GM10266 (cell line): Measurements from ENCODE around the gene JMJD1C.

Experiments
- DNase-seq: peaks from one replicate; pipeline ENCODE4 v3.0.0; 2012; ENCODE audit errors: extremely low spot score
- TF ChIP-seq, protein P1 (sequence below): IDR thresholded peaks from 2 replicates; pipeline ENCODE4 v1.5.1; 2012; ENCODE audit warnings: mild to moderate bottlenecking, low read depth; ENCODE audit not compliant: control insufficient read depth, insufficient read depth; ENCODE audit errors: missing control alignments

JMJD1C gene

DNA sequence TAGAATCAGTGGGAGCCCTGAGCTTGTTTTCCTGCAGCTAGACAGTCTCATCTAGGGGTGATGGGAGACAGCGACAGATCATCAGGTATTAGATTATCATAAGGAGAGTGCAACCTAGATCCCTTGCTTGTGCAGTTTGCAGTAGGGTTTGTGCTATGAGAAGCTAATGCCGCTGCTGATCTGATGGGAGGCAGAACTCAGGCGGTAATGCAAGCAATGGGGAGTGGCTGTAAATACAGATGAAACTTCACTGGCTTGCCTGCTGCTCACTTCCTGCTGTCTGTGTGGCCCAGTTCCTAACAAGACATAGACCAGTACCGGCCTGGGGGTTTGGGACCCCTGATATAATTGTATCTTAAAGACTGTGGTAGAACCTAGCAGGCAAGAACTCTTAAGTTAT is 315.0 kb downstream of the JMJD1C start:
- TF ChIP-seq, protein P1, sequence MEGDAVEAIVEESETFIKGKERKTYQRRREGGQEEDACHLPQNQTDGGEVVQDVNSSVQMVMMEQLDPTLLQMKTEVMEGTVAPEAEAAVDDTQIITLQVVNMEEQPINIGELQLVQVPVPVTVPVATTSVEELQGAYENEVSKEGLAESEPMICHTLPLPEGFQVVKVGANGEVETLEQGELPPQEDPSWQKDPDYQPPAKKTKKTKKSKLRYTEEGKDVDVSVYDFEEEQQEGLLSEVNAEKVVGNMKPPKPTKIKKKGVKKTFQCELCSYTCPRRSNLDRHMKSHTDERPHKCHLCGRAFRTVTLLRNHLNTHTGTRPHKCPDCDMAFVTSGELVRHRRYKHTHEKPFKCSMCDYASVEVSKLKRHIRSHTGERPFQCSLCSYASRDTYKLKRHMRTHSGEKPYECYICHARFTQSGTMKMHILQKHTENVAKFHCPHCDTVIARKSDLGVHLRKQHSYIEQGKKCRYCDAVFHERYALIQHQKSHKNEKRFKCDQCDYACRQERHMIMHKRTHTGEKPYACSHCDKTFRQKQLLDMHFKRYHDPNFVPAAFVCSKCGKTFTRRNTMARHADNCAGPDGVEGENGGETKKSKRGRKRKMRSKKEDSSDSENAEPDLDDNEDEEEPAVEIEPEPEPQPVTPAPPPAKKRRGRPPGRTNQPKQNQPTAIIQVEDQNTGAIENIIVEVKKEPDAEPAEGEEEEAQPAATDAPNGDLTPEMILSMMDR = no peak
- DNase-seq = no peak

- DNase-seq = no peak
- TF ChIP-seq, protein P1 = no peak
Observed at GRCh38 chr10:63146503-63146902, 319.3 kb downstream of the JMJD1C start.

DNA sequence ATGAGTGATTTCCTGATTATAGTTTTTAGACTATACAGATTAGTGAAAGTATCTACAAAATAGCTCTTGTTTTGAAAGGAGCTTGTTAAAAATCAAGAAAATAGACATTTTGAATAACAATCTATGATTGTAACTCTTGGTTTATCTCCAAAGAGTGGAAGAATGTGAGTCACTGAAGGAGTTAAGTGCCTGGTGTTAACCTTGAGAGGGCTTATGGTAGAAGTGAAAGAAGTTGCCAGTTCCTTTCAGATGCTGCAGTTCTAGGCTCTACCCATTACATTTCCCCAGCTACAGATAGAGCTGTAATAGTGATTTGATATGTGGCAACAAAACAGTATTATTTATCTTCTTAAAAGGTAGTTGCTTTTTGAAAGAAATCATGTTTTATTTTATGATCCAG is 320.0 kb downstream of the JMJD1C start:
- TF ChIP-seq, protein P1 = no peak
- no peak for DNase-seq

DNA sequence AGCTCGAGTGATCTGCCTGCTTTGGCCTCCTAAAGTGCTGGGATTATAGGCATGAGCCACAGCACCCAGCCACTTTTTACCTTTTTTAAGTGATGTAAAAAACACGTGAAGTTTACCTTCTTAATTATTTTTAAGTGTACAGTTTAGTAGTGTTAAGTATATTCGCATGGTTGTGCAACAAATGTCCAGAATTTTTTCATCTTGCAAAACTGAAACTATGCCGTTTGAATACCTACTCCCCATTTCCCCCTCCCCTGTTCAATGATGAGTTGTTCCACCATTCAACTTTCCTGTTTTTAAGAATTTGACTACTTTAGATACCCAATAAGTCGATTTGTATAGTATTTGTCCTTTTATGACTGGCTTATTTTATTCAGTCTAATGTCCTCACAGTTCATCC is 321.8 kb downstream of the JMJD1C start:
- DNase-seq = no peak
- TF ChIP-seq, protein P1 = no peak

GRCh38 chr10:63142136-63142535 is 323.6 kb downstream of the JMJD1C start:
- DNase-seq = no peak
- TF ChIP-seq, protein P1 = no peak

GRCh38 chr10:63140077-63140476 is 325.7 kb downstream of the JMJD1C start:
- TF ChIP-seq, protein P1 = no peak
- DNase-seq = no peak

DNA sequence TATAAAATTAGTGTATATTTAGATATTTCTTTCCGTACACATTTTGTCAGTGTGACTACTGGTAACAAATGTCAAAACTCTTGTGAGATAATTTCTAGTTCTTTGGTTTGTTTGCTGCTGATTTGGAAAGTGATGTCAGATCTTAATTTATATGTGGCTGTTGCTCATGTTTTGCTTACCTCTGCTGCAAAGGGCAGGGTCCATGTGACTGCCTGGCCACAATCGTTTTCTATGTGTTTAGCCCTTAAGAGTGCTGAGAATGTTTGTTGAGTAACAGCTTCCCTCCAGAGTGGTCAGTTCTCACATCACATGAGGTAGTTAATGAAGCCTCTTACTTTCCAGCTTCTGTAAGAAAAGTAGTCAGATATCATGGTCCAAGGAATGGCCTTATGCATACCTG is 328.5 kb downstream of the JMJD1C start:
- DNase-seq = no peak
- TF ChIP-seq, protein P1 = no peak
